ENCODE measurements around the gene DGCR6L.
"Not testable (repeated sequence)": the region's sequence is repeated elsewhere in the genome, so short reads cannot be mapped to it uniquely, and the experiment has no call there.

Gene DGCR6L

DNA sequence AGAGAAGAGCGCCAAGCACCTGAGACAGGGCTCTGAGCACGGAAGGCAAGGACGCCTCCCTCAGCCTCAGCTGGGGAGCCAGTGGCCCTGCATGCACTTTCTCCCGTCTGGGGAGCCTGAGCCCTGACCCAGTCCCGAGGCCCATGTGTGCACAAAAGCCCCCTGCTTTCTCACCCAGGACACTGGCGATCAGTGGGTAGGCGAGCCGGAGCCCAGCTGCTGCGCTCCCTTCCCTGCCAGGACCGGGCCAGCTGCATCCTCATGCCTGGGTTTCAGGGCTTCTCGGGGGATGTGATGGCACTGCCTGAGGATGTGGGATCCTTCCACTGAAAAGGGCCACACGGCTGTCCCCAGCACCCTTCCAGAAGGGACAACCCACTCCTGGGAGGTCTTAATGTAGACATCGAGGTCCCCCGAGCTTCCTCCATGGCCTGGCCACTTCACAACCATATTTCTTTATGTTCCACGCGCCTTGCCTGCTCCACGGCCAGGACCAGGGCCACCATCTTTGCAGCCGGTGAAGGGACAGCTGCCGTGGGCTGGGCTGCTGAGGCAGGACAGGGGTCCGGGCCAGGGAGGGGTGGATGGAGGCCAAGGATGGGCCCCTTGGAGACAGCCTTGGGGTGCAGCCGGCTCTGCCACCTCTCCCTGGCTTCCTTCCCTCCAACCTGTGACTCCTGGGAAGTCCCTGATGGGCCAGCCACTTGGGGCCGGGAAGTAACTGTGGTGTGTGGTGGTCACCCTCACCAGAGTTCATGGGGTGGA lies 41.0 kb downstream of the DGCR6L start:
- H2AFZ ChIP-seq (ENCODE audit: low read length, unreplicated experiment); H3K4me1 ChIP-seq (ENCODE audit: control insufficient read depth, insufficient read depth, low read length, unreplicated experiment); H3K36me3 ChIP-seq (ENCODE audit: insufficient read depth, low read length); H3K27ac ChIP-seq (ENCODE audit: low read depth, low read length); H3K4me3 ChIP-seq (ENCODE audit: low read depth, low read length); H3K79me2 ChIP-seq (ENCODE audit: control insufficient read depth, insufficient read depth, low read length, unreplicated experiment); H3K27me3 ChIP-seq (ENCODE audit: insufficient read depth, low read length): not testable (repeated sequence)

DNA sequence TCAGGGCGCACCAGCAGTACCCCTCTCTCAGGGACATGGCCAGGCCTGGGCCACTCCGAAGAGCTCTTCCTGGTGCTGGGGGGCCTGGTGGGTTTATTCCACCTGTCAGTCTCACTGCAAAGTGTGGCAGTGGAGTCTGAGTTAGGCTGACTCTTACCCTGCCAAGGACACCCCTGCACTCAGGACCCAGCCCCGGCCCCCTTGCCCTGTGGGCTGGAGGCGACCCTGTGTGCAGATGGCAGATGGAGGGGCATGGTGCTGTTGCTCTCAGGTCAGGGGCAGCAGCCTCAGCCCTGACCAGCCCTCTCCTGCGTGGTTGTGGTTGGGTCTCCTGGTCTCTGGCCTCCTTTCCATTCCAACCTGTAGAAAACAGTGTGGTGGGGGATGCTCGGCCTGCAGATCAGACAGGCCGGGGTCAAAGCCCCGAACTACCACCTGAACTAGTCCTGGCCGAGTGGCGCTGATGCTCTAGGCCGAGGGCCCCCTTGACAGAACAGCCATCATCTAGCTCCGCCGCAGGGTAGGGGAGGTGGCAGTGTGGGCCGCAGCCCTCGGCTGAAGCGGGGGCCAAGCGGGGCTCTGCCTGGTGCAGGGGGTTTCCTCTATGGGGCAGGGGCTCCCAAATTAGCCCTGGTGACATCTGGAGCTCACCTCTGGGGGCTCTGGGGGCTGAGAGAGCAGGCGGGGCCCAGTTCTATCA lies 41.8 kb downstream of the DGCR6L start:
- not testable (repeated sequence) for H3K79me2 ChIP-seq (ENCODE audit: control insufficient read depth, insufficient read depth, low read length, unreplicated experiment); H3K27me3 ChIP-seq (ENCODE audit: insufficient read depth, low read length); H3K36me3 ChIP-seq (ENCODE audit: insufficient read depth, low read length); H2AFZ ChIP-seq (ENCODE audit: low read length, unreplicated experiment); H3K27ac ChIP-seq (ENCODE audit: low read depth, low read length); H3K4me1 ChIP-seq (ENCODE audit: control insufficient read depth, insufficient read depth, low read length, unreplicated experiment); H3K4me3 ChIP-seq (ENCODE audit: low read depth, low read length)

DNA sequence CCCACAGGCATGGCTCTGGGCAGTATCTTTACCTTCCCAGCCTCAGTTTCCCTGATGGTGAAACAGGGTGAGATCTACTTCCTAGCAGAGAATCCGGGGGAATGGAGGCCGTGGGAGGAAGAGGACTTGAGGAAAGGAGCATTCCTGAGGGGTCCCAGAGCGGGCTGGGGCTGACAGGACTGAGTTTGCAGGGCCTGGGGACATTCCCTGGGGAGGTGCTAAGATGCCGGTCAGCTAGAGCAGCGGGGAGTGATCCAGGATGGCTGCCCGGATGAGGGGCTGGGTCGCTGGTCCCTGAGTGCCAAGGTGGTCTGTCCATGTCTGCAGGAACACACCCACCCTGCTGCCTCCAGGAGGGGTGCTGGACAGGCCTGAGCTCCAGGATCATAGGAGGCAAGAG lies 43.4 kb downstream of the DGCR6L start:
- Histone ChIP-seq H3K36me3 (ENCODE audit: insufficient read depth, low read length) (no peaks in the 10 kb centered on the region), H3K4me3 (ENCODE audit: low read depth, low read length) (no peak overlapping the region), H3K27ac (ENCODE audit: low read depth, low read length) (no peak overlapping the region), H2AFZ (ENCODE audit: low read length, unreplicated experiment) (no peak overlapping the region), H3K4me1 (ENCODE audit: control insufficient read depth, insufficient read depth, low read length, unreplicated experiment) (no peaks in the 10 kb centered on the region), H3K79me2 (ENCODE audit: control insufficient read depth, insufficient read depth, low read length, unreplicated experiment) (no peaks in the 10 kb centered on the region), H3K27me3 (ENCODE audit: insufficient read depth, low read length) (no peaks in the 10 kb centered on the region)

DNA sequence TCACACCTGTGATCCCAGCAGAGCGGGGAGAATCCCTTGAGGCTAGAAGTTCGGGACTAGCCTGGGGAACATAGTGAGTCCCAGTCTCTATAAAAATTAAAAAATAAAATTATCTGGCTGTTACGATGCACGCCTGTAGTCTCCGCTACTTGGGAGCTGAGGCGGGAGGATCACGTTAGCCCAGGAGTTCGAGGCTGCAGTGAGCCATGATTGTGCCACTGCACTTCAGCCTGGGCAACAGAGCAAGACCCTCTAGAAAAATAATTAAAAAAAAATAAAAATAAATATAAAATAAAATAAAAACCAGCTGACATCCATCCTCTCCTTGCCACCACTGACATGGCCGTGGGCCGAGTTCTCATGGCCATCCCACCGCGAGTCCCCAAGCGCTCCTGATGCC lies 44.0 kb downstream of the DGCR6L start:
- Histone ChIP-seq H3K27ac (ENCODE audit: low read depth, low read length) (no peak overlapping the region), H3K27me3 (ENCODE audit: insufficient read depth, low read length) (no peaks in the 10 kb centered on the region), H2AFZ (ENCODE audit: low read length, unreplicated experiment) (no peak overlapping the region), H3K4me1 (ENCODE audit: control insufficient read depth, insufficient read depth, low read length, unreplicated experiment) (no peaks in the 10 kb centered on the region), H3K79me2 (ENCODE audit: control insufficient read depth, insufficient read depth, low read length, unreplicated experiment) (no peaks in the 10 kb centered on the region), H3K4me3 (ENCODE audit: low read depth, low read length) (no peak overlapping the region), H3K36me3 (ENCODE audit: insufficient read depth, low read length) (no peaks in the 10 kb centered on the region)

DNA sequence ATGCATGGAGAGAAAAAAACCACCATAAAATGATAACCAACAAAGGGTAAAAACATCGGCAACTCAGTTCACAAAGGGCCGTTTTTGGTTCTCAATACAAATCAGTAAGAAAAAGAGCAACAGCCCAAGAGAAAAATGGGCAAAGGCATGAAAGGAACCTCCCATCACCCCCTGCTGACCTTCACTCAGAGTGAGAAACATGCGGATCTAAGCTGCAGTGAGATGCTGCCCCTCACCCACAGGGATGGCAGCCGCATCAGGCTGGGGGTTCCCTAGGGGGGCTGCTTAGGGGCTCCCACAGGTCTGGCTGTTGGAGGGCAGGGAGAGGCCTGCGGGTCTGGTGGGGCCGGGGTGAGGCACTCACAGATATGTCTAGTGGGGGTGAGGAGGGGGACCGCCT lies 44.5 kb downstream of the DGCR6L start:
- not testable (repeated sequence) for H3K27ac ChIP-seq (ENCODE audit: low read depth, low read length); H3K36me3 ChIP-seq (ENCODE audit: insufficient read depth, low read length); H2AFZ ChIP-seq (ENCODE audit: low read length, unreplicated experiment); H3K27me3 ChIP-seq (ENCODE audit: insufficient read depth, low read length); H3K79me2 ChIP-seq (ENCODE audit: control insufficient read depth, insufficient read depth, low read length, unreplicated experiment); H3K4me3 ChIP-seq (ENCODE audit: low read depth, low read length); H3K4me1 ChIP-seq (ENCODE audit: control insufficient read depth, insufficient read depth, low read length, unreplicated experiment)

DNA sequence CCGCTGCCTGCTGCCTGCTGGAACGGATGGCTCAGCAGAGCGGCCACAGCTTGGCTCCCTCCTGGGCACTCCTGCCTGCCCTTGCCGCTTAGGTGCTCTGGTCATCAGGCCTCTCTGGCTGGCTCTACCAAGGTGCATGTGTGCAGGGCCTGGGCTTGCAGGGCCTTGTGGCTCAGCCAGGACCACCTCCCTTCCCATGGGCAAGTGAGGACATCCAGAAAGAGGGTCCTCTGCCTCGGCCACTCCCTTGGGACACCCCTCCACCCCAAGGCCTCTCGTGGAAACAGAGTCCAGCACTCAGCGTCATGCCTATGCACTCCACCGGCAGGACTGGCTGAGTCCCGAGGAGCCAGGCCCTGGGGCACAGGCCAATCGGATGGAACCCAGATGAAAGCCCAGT lies 45.5 kb downstream of the DGCR6L start:
- H3K27me3 ChIP-seq (ENCODE audit: insufficient read depth, low read length); H3K27ac ChIP-seq (ENCODE audit: low read depth, low read length); H3K36me3 ChIP-seq (ENCODE audit: insufficient read depth, low read length); H3K79me2 ChIP-seq (ENCODE audit: control insufficient read depth, insufficient read depth, low read length, unreplicated experiment); H2AFZ ChIP-seq (ENCODE audit: low read length, unreplicated experiment); H3K4me1 ChIP-seq (ENCODE audit: control insufficient read depth, insufficient read depth, low read length, unreplicated experiment); H3K4me3 ChIP-seq (ENCODE audit: low read depth, low read length): not testable (repeated sequence)

DNA sequence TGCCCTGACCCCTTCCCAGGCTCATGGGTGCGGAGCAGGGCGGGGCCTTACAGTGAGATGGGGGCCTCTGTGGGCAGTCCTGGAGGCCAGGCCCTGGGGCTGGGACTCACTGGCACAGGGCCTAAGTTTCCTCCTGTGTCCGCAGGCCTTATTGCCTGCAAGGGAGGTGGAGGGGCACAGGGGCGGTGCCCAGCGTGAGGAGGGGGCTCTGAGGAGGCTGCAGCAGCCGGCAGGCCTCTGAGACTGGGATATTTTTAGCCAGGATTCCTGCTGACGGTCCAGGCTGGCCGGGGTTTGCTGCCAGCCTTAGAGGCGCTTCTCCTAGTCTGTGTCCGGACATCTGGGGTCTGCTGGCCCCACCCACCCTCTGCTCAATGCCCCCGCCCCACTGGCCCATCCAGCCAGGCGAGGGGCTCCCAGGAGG lies 46.1 kb downstream of the DGCR6L start:
- Histone ChIP-seq H3K27ac (ENCODE audit: low read depth, low read length) (no peak overlapping the region), H2AFZ (ENCODE audit: low read length, unreplicated experiment) (no peak overlapping the region), H3K27me3 (ENCODE audit: insufficient read depth, low read length) (no peaks in the 10 kb centered on the region), H3K4me3 (ENCODE audit: low read depth, low read length) (no peak overlapping the region), H3K79me2 (ENCODE audit: control insufficient read depth, insufficient read depth, low read length, unreplicated experiment) (no peaks in the 10 kb centered on the region), H3K36me3 (ENCODE audit: insufficient read depth, low read length) (no peaks in the 10 kb centered on the region), H3K4me1 (ENCODE audit: control insufficient read depth, insufficient read depth, low read length, unreplicated experiment) (no peaks in the 10 kb centered on the region)

DNA sequence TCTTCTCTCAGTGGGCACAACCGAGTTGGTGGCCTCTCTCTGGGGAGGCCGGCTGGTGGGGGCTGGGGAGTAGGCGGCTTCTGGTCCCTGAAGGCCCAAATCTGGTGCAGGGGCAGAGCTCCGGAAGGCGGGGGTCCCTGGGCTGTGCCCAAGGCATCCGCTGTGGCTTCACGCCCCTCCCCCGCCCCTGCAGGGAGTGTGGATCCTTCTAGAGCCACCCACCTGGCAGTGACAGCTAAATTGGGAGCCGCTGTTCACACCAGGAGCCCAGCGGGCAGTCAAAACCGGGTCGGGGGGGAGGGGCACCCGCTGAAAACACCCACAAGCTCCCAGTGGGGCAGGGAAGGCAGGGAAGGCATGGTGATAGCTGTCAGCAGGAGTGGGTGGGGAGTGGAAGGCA lies 47.2 kb downstream of the DGCR6L start:
- Histone ChIP-seq H3K79me2 (ENCODE audit: control insufficient read depth, insufficient read depth, low read length, unreplicated experiment) (no peaks in the 10 kb centered on the region), H3K4me1 (ENCODE audit: control insufficient read depth, insufficient read depth, low read length, unreplicated experiment) (no peaks in the 10 kb centered on the region), H3K27me3 (ENCODE audit: insufficient read depth, low read length) (no peaks in the 10 kb centered on the region), H3K4me3 (ENCODE audit: low read depth, low read length) (no peak overlapping the region), H3K36me3 (ENCODE audit: insufficient read depth, low read length) (no peaks in the 10 kb centered on the region), H3K27ac (ENCODE audit: low read depth, low read length) (no peak overlapping the region), H2AFZ (ENCODE audit: low read length, unreplicated experiment) (no peak overlapping the region)

DNA sequence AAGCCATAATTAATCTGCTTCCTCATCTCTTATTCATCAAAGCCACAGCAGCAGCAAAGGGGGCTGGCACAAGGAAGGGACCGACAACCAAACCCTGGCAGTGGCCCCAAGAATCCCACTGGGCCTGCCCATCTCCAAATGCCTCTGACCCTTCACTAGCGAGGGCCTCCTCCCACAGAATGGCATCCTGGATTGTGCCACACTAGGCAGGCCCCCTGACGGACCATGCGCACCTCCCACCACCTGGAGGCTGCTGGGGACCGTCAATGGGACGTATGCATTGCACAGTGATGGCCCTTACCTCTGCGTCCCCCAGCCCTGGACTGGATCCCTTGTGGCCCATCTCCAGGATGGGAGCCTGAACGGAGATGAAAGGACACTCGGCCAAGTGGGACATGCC lies 47.7 kb downstream of the DGCR6L start:
- H3K4me1 ChIP-seq (ENCODE audit: control insufficient read depth, insufficient read depth, low read length, unreplicated experiment): no peaks in the 10 kb centered on the region
- H2AFZ ChIP-seq (ENCODE audit: low read length, unreplicated experiment): no peak overlapping the region
- no peak overlapping the region for H3K27ac ChIP-seq (ENCODE audit: low read depth, low read length)
- no peaks in the 10 kb centered on the region for H3K27me3 ChIP-seq (ENCODE audit: insufficient read depth, low read length)
- H3K4me3 ChIP-seq (ENCODE audit: low read depth, low read length): no peak overlapping the region
- no peaks in the 10 kb centered on the region for H3K36me3 ChIP-seq (ENCODE audit: insufficient read depth, low read length)
- H3K79me2 ChIP-seq (ENCODE audit: control insufficient read depth, insufficient read depth, low read length, unreplicated experiment): no peaks in the 10 kb centered on the region

DNA sequence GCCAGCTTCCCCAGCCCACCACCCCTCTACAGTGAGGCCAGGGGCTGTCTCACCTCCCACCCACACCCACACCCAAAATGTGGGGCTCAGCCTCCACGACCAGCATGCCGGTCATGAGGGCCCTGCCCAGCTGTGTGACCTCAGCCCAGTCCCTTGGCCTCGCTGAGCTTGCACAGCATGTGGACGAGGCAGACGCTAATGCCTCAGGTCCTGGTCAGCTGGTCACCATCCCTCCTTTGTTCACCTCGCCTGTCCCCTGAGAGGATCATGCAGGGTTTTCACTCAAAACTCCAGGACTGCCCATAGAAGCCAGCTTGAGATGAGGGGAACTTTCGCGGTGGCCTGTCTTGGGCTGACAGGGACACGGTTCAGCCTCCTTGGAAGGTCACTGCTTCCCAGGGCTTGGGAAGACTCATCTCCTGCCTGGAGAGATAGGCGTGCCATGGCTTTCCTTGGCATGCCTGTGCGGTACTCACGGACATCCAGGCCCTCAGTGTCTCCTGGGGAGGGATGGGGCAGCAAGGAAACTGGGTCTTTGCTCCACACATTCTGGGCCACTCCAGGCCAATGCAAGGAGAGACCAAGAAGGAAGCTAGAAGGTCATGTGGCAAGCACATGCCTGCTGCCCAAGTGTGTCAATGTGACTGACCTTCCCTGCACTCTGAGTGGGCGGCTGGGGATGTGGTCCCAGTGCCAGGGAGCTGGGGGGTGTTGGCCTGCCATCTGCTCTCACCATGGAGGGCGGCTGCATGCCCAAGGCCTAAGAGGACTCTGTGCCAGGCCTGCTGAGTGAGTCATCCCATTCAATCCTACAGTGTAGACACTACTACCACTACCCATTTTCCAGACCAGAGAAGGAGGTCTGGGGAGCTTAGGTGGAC lies 48.5 kb downstream of the DGCR6L start:
- no peak overlapping the region for H3K4me3 ChIP-seq (ENCODE audit: low read depth, low read length)
- no peak overlapping the region for H3K27ac ChIP-seq (ENCODE audit: low read depth, low read length)
- no peaks in the 10 kb centered on the region for H3K79me2 ChIP-seq (ENCODE audit: control insufficient read depth, insufficient read depth, low read length, unreplicated experiment)
- no peak overlapping the region for H2AFZ ChIP-seq (ENCODE audit: low read length, unreplicated experiment)
- H3K4me1 ChIP-seq (ENCODE audit: control insufficient read depth, insufficient read depth, low read length, unreplicated experiment): no peaks in the 10 kb centered on the region
- no peaks in the 10 kb centered on the region for H3K27me3 ChIP-seq (ENCODE audit: insufficient read depth, low read length)
- H3K36me3 ChIP-seq (ENCODE audit: insufficient read depth, low read length): no peaks in the 10 kb centered on the region

All from ACC112 (cell line).